Measurements from ENCODE around the gene MORF4L1. TPM values are rescaled to one million over a fixed set of nuclear protein-coding genes. Genes with fewer than 3 reads are reported as not detected.

MORF4L1 gene
- total RNA-seq, 1 experiment from 2014 or later, result 360 TPM

GRCh38 chr15:78836333-78836732, 36.4 kb upstream of the MORF4L1 start:
- no peak for DNase-seq (ENCODE audit: low read depth, low spot score)
- no peaks in the 10 kb centered on the region for H3K9me3 ChIP-seq (ENCODE audit: control insufficient read depth, insufficient read depth, low read depth, low read length)
- ChIA-PET CTCF (interaction anchor here (0.6 kb wide), 1 partner anchor 73 kb away, joined by 3 read pairs; no protein-coding TSS in a partner anchor), POLR2A (interaction anchor here (0.6 kb wide), 1 partner anchor 17 kb away, joined by 11 read pairs; no protein-coding TSS in a partner anchor)
- no TSS peak for BruUV-seq (replicated peaks)
- in situ Hi-C loops (cut with HindIII; ENCODE audit: low pct_unique_long_range_greater_than_20kb, low sequenced_read_pairs) (no loop called here), intact Hi-C loops (cut with micrococcal nuclease; ENCODE audit: unreplicated experiment) (no loop called here)
- H3K36me3 ChIP-seq (ENCODE audit: control insufficient read depth, insufficient read depth, low read length), result no peaks in the 10 kb centered on the region
- no peaks in the 10 kb centered on the region for H3K27me3 ChIP-seq (ENCODE audit: control insufficient read depth, insufficient read depth, low read length)
- H3K4me1 ChIP-seq (ENCODE audit: control insufficient read depth, insufficient read depth, low read length), result no peaks in the 10 kb centered on the region
- H3K27ac ChIP-seq (ENCODE audit: low read length), result no peak overlapping the region
- no peak for ATAC-seq
- no peak for TF ChIP-seq REST (IDR thresholded peaks at IDR 0.05; ENCODE audit: insufficient read depth in 1 of 2, low read depth in 2 of 2, low read length in 1 of 2)
- no peak for TF ChIP-seq TCF7L2 (IDR thresholded peaks at IDR 0.05; ENCODE audit: low read depth, low read length)
- TF ChIP-seq CTCF (IDR thresholded peaks at IDR 0.05), result no peak
- no peak for TF ChIP-seq POLR2AphosphoS5 (IDR thresholded peaks at IDR 0.05; ENCODE audit: low read depth, low read length)
- TF ChIP-seq SIN3A (IDR thresholded peaks at IDR 0.05; ENCODE audit: borderline replicate concordance, insufficient read depth, low read depth, low read length), result no peak
- H3K4me3 ChIP-seq (ENCODE audit: low read depth in 2 of 2, low read length in 2 of 2), result no peak overlapping the region

GRCh38 chr15:78837131-78837530, 35.6 kb upstream of the MORF4L1 start:
- Histone ChIP-seq H3K4me3 (ENCODE audit: low read depth in 2 of 2, low read length in 2 of 2) (no peak overlapping the region), H3K27ac (ENCODE audit: low read length) (no peak overlapping the region), H3K9me3 (ENCODE audit: control insufficient read depth, insufficient read depth, low read depth, low read length) (no peaks in the 10 kb centered on the region), H3K4me1 (ENCODE audit: control insufficient read depth, insufficient read depth, low read length) (no peaks in the 10 kb centered on the region), H3K36me3 (ENCODE audit: control insufficient read depth, insufficient read depth, low read length) (no peaks in the 10 kb centered on the region), H3K27me3 (ENCODE audit: control insufficient read depth, insufficient read depth, low read length) (no peaks in the 10 kb centered on the region)
- BruUV-seq (replicated peaks), result no TSS peak
- DNase-seq (ENCODE audit: low read depth, low spot score), result no peak
- TF ChIP-seq POLR2AphosphoS5 (IDR thresholded peaks at IDR 0.05; ENCODE audit: low read depth, low read length) (no peak), CTCF (IDR thresholded peaks at IDR 0.05) (no peak), SIN3A (IDR thresholded peaks at IDR 0.05; ENCODE audit: borderline replicate concordance, insufficient read depth, low read depth, low read length) (no peak), REST (IDR thresholded peaks at IDR 0.05; ENCODE audit: insufficient read depth in 1 of 2, low read depth in 2 of 2, low read length in 1 of 2) (no peak), TCF7L2 (IDR thresholded peaks at IDR 0.05; ENCODE audit: low read depth, low read length) (no peak)
- intact Hi-C loops (cut with micrococcal nuclease; ENCODE audit: unreplicated experiment) (no loop called here), in situ Hi-C loops (cut with HindIII; ENCODE audit: low pct_unique_long_range_greater_than_20kb, low sequenced_read_pairs) (no loop called here)
- no peak for ATAC-seq
- ChIA-PET CTCF (no interaction called here), POLR2A (no interaction called here)

All from Panc1 (cell line).